ENCODE data around the gene TMEM53.
A peak's percentile ranks its signal among the peaks of the same experiment; 100 is the strongest.

The TMEM53 gene

GRCh38 chr1:44655609-44656008, 18.7 kb downstream of the TMEM53 start:
- Histone ChIP-seq H3K79me1 (ENCODE audit: low read depth, low read length) (no peaks in the 10 kb centered on the region), H2AK5ac (ENCODE audit: low read depth, low read length) (no peak overlapping the region), H4K91ac (ENCODE audit: low read depth, low read length, poor library complexity) (no peak overlapping the region), H3K9ac (ENCODE audit: low read depth, low read length, poor library complexity) (no peak overlapping the region), H3K9me3 (replicated peaks in 1 of 2; ENCODE audit: control insufficient read depth in 2 of 2, insufficient read depth in 1 of 2, low read depth in 1 of 2, low read length in 2 of 2) (no peaks in the 10 kb centered on the region), H4K8ac (ENCODE audit: low read depth, low read length) (no peak overlapping the region), H3K4me3 (ENCODE audit: low read length in 2 of 2) (no peak overlapping the region), H2BK15ac (ENCODE audit: low read length) (no peak overlapping the region), H2AFZ (ENCODE audit: low read length) (no peak overlapping the region), H3K36me3 (replicated peaks in 1 of 2; ENCODE audit: control insufficient read depth in 2 of 2, insufficient read depth in 2 of 2, low read length in 2 of 2) (peaks cover 8 to 42% of the 10 kb centered on the region in 2 donors), H3K4me1 (ENCODE audit: control insufficient read depth in 2 of 2, insufficient read depth in 1 of 2, low read depth in 1 of 2, low read length in 2 of 2) (peaks cover 0 to 4% of the 10 kb centered on the region in 2 donors), H2BK5ac (ENCODE audit: low read length) (no peak overlapping the region), H3K27me3 (ENCODE audit: control insufficient read depth in 3 of 3, insufficient read depth in 3 of 3, low read depth in 1 of 3, low read length in 3 of 3) (no peaks in the 10 kb centered on the region), H3K27ac (replicated peaks; ENCODE audit: low read length) (no peak overlapping the region), H3K18ac (ENCODE audit: low read length) (no peak overlapping the region), H3K4me2 (ENCODE audit: insufficient read depth, low read length, poor library complexity, severe bottlenecking) (no peak overlapping the region), H2BK12ac (ENCODE audit: low read length) (no peak overlapping the region), H2BK120ac (ENCODE audit: low read depth, low read length) (no peak overlapping the region), H3K23ac (ENCODE audit: low read depth, low read length, poor library complexity) (no peak overlapping the region), H3K4ac (ENCODE audit: low read length) (no peak overlapping the region), H3K14ac (ENCODE audit: low read length) (no peak overlapping the region)
- WGBS, 2 donors (ENCODE audit: extremely low coverage in 2 of 2, insufficient read length in 2 of 2, insufficient replicate concordance in 1 of 2): no CpG with 5 or more reads among the region's 5 CpGs
- no peak for DNase-seq (ENCODE audit: low spot score)

- no peaks in the 10 kb centered on the region for H3K79me1 ChIP-seq (ENCODE audit: low read depth, low read length)
- H2BK5ac ChIP-seq (ENCODE audit: low read length): no peak overlapping the region
- H2AFZ ChIP-seq (ENCODE audit: low read length): no peak overlapping the region
- no peak for DNase-seq (ENCODE audit: low spot score)
- H2BK15ac ChIP-seq (ENCODE audit: low read length): no peak overlapping the region
- no peak overlapping the region for H3K4me2 ChIP-seq (ENCODE audit: insufficient read depth, low read length, poor library complexity, severe bottlenecking)
- H3K14ac ChIP-seq (ENCODE audit: low read length): no peak overlapping the region
- no peak overlapping the region for H3K4ac ChIP-seq (ENCODE audit: low read length)
- no peak overlapping the region for H3K18ac ChIP-seq (ENCODE audit: low read length)
- no CpG with 5 or more reads among the region's 35 CpGs for WGBS, 2 donors (ENCODE audit: extremely low coverage in 2 of 2, insufficient read length in 2 of 2, insufficient replicate concordance in 1 of 2)
- H2BK12ac ChIP-seq (ENCODE audit: low read length): no peak overlapping the region
- H4K91ac ChIP-seq (ENCODE audit: low read depth, low read length, poor library complexity): no peak overlapping the region
- no peak overlapping the region for H2AK5ac ChIP-seq (ENCODE audit: low read depth, low read length)
- no peak overlapping the region for H3K4me3 ChIP-seq (ENCODE audit: low read length in 2 of 2)
- no peak overlapping the region for H3K9ac ChIP-seq (ENCODE audit: low read depth, low read length, poor library complexity)
- H2BK120ac ChIP-seq (ENCODE audit: low read depth, low read length): no peak overlapping the region
- no peaks in the 10 kb centered on the region for H3K27me3 ChIP-seq (ENCODE audit: control insufficient read depth in 3 of 3, insufficient read depth in 3 of 3, low read depth in 1 of 3, low read length in 3 of 3)
- no peaks in the 10 kb centered on the region for H3K9me3 ChIP-seq (replicated peaks in 1 of 2; ENCODE audit: control insufficient read depth in 2 of 2, insufficient read depth in 1 of 2, low read depth in 1 of 2, low read length in 2 of 2)
- H3K36me3 ChIP-seq (replicated peaks in 1 of 2; ENCODE audit: control insufficient read depth in 2 of 2, insufficient read depth in 2 of 2, low read length in 2 of 2): peaks cover 12 to 51% of the 10 kb centered on the region in 2 donors
- no peak overlapping the region for H3K27ac ChIP-seq (replicated peaks; ENCODE audit: low read length)
- H4K8ac ChIP-seq (ENCODE audit: low read depth, low read length): no peak overlapping the region
- peak overlapping the region; percentile 35 for H3K23ac ChIP-seq (ENCODE audit: low read depth, low read length, poor library complexity)
- H3K4me1 ChIP-seq (ENCODE audit: control insufficient read depth in 2 of 2, insufficient read depth in 1 of 2, low read depth in 1 of 2, low read length in 2 of 2): peaks cover 0 to 11% of the 10 kb centered on the region in 2 donors
Observed at GRCh38 chr1:44654621-44655187, 19.6 kb downstream of the TMEM53 start.

GRCh38 chr1:44653107-44653964, 20.9 kb downstream of the TMEM53 start:
- no CpG with 5 or more reads among the region's 11 CpGs for WGBS, 2 donors (ENCODE audit: extremely low coverage in 2 of 2, insufficient read length in 2 of 2, insufficient replicate concordance in 1 of 2)
- Histone ChIP-seq H3K4ac (ENCODE audit: low read length) (no peak overlapping the region), H3K18ac (ENCODE audit: low read length) (no peak overlapping the region), H3K9me3 (replicated peaks in 1 of 2; ENCODE audit: control insufficient read depth in 2 of 2, insufficient read depth in 1 of 2, low read depth in 1 of 2, low read length in 2 of 2) (no peaks in the 10 kb centered on the region), H3K27me3 (ENCODE audit: control insufficient read depth in 3 of 3, insufficient read depth in 3 of 3, low read depth in 1 of 3, low read length in 3 of 3) (no peaks in the 10 kb centered on the region), H3K4me1 (ENCODE audit: control insufficient read depth in 2 of 2, insufficient read depth in 1 of 2, low read depth in 1 of 2, low read length in 2 of 2) (peaks cover 0 to 15% of the 10 kb centered on the region in 2 donors), H3K27ac (replicated peaks; ENCODE audit: low read length) (no peak overlapping the region), H3K9ac (ENCODE audit: low read depth, low read length, poor library complexity) (no peak overlapping the region), H3K4me3 (ENCODE audit: low read length in 2 of 2) (no peak overlapping the region), H2BK12ac (ENCODE audit: low read length) (no peak overlapping the region), H3K4me2 (ENCODE audit: insufficient read depth, low read length, poor library complexity, severe bottlenecking) (no peak overlapping the region), H4K8ac (ENCODE audit: low read depth, low read length) (no peak overlapping the region), H2AK5ac (ENCODE audit: low read depth, low read length) (no peak overlapping the region), H3K14ac (ENCODE audit: low read length) (no peak overlapping the region), H2AFZ (ENCODE audit: low read length) (no peak overlapping the region), H3K79me1 (ENCODE audit: low read depth, low read length) (no peaks in the 10 kb centered on the region), H4K91ac (ENCODE audit: low read depth, low read length, poor library complexity) (no peak overlapping the region), H2BK120ac (ENCODE audit: low read depth, low read length) (no peak overlapping the region), H3K36me3 (replicated peaks in 1 of 2; ENCODE audit: control insufficient read depth in 2 of 2, insufficient read depth in 2 of 2, low read length in 2 of 2) (peaks cover 22 to 65% of the 10 kb centered on the region in 2 donors), H2BK15ac (ENCODE audit: low read length) (no peak overlapping the region), H3K23ac (ENCODE audit: low read depth, low read length, poor library complexity) (no peak overlapping the region), H2BK5ac (ENCODE audit: low read length) (no peak overlapping the region)
- no peak for DNase-seq (ENCODE audit: low spot score)

- Histone ChIP-seq H2BK12ac (ENCODE audit: low read length) (no peak overlapping the region), H3K4me2 (ENCODE audit: insufficient read depth, low read length, poor library complexity, severe bottlenecking) (no peak overlapping the region), H3K79me1 (ENCODE audit: low read depth, low read length) (no peaks in the 10 kb centered on the region), H3K14ac (ENCODE audit: low read length) (no peak overlapping the region), H2BK120ac (ENCODE audit: low read depth, low read length) (no peak overlapping the region), H3K4me3 (ENCODE audit: low read length in 2 of 2) (no peak overlapping the region), H3K9me3 (replicated peaks in 1 of 2; ENCODE audit: control insufficient read depth in 2 of 2, insufficient read depth in 1 of 2, low read depth in 1 of 2, low read length in 2 of 2) (no peaks in the 10 kb centered on the region), H4K91ac (ENCODE audit: low read depth, low read length, poor library complexity) (no peak overlapping the region), H2BK5ac (ENCODE audit: low read length) (no peak overlapping the region), H3K4me1 (ENCODE audit: control insufficient read depth in 2 of 2, insufficient read depth in 1 of 2, low read depth in 1 of 2, low read length in 2 of 2) (peaks cover 0 to 15% of the 10 kb centered on the region in 2 donors), H3K18ac (ENCODE audit: low read length) (no peak overlapping the region), H2BK15ac (ENCODE audit: low read length) (no peak overlapping the region), H3K4ac (ENCODE audit: low read length) (no peak overlapping the region), H3K9ac (ENCODE audit: low read depth, low read length, poor library complexity) (no peak overlapping the region), H3K23ac (ENCODE audit: low read depth, low read length, poor library complexity) (no peak overlapping the region), H2AK5ac (ENCODE audit: low read depth, low read length) (no peak overlapping the region), H3K36me3 (replicated peaks in 1 of 2; ENCODE audit: control insufficient read depth in 2 of 2, insufficient read depth in 2 of 2, low read length in 2 of 2) (peaks cover 26 to 72% of the 10 kb centered on the region in 2 donors), H2AFZ (ENCODE audit: low read length) (no peak overlapping the region), H3K27ac (replicated peaks; ENCODE audit: low read length) (no peak overlapping the region), H4K8ac (ENCODE audit: low read depth, low read length) (no peak overlapping the region), H3K27me3 (ENCODE audit: control insufficient read depth in 3 of 3, insufficient read depth in 3 of 3, low read depth in 1 of 3, low read length in 3 of 3) (no peaks in the 10 kb centered on the region)
- no CpG with 5 or more reads among the region's 7 CpGs for WGBS, 2 donors (ENCODE audit: extremely low coverage in 2 of 2, insufficient read length in 2 of 2, insufficient replicate concordance in 1 of 2)
- peak; percentile 77 for DNase-seq (ENCODE audit: low spot score)
Observed at GRCh38 chr1:44652445-44653106, 21.7 kb downstream of the TMEM53 start.

Data from neuronal stem cell (in vitro differentiated cells).